Sigmoid colon (tissue), 4 donors: ENCODE measurements around the gene EFCAB12.

Source experiments
- CTCF ChIP-seq, 4 experiments: fragments of 450-650 bp in 3 of 4; fragments of 200-600 bp in 1 of 4; IDR thresholded peaks; one replicate each; pipeline ENCODE4 v1.5.1; 2016 to 2019; ENCODE audit warnings: antibody characterized with exemption in 4 of 4, mild to moderate bottlenecking in 3 of 4, moderate library complexity in 2 of 4
- POLR2AphosphoS5 ChIP-seq, 4 donors: sonication (generic); formaldehyde crosslinking; IDR thresholded peaks; one replicate each; pipeline ENCODE4 v1.6.1; 2017; ENCODE audit warnings: antibody characterized with exemption in 4 of 4

- TF ChIP-seq CTCF (IDR thresholded peaks at IDR 0.05) (no peak), POLR2AphosphoS5 (IDR thresholded peaks at IDR 0.05) (no peak)
Measured at GRCh38 chr3:129357616-129358015, 70.8 kb downstream of the EFCAB12 start.
